NCI-H2029 treated with DMSO at 0.1 percent for 48 hours (cell line): ENCODE results near the gene FAM186B.
"Not testable (repeated sequence)": the region's sequence is repeated elsewhere in the genome, so short reads cannot be mapped to it uniquely, and the experiment has no call there.

Source experiments
- DNase-seq: peaks from one replicate; lab custom pipeline; 2025; lab: John Stamatoyannopoulos, UW

The FAM186B gene

DNA sequence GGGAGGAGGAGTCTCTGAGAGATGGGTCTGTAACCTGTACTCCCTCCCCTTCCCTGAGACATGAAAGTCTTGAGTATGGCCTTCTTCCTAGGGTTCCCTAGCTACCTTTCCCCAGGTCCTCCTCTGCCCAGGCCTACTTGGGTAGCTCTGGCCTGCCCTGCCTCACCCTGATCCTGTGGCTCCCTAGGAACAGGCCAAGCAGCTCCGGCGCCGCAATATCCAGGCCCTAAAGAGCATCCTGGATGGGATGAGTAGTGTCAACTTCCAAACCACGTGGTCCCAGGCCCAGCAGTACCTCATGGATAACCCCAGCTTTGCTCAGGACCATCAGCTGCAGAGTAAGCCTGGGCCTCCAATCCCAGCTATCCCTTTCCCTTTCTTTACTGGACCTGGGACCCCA lies 30.2 kb upstream of the FAM186B start:
- DNase-seq: no peak

DNA sequence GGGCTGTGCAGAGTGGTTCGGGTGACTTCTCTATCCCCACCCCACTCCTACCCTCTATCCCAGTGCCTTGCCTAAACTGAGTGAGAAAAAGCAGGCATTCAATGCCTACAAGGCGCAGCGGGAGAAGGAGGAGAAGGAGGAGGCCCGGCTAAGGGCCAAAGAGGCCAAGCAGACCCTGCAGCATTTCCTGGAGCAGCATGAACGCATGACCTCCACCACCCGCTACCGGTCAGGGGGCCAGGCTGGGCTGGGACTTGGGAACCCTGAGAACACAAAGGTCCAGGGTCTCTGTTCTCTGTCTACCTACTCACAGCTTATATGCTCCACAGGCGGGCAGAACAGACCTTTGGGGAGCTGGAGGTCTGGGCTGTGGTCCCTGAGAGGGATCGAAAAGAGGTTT lies 29.6 kb upstream of the FAM186B start:
- no peak for DNase-seq

DNA sequence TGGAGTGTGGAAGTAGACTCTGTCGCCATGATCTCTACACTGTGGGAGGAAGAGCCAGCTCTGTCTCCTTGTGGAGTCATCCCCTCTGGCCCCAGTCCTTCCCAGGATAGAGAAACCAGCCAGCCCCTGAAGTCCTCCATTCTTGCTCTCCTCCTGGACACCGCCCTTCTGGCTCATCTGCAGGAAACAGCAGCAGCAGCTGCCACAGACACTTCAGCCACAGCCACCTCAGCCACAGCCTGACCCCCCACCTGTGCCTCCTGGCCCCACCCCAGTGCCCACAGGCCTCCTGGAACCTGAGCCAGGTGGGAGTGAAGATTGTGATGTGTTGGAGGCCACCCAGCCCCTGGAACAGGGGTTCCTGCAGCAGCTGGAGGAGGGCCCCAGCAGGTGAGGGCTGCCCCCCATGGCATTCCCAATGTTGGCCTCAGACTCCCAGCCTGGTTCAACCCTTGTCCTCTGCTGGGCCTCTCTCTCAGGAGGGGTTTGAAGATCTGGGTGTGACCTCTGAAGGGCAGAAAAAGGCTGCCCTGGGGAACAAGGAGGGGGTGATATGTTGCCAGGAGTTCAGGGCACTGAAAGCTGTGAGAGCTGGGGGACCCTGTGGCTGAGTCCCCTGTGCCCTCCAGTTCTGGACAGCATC lies 28.4 kb upstream of the FAM186B start:
- no peak for DNase-seq

DNA sequence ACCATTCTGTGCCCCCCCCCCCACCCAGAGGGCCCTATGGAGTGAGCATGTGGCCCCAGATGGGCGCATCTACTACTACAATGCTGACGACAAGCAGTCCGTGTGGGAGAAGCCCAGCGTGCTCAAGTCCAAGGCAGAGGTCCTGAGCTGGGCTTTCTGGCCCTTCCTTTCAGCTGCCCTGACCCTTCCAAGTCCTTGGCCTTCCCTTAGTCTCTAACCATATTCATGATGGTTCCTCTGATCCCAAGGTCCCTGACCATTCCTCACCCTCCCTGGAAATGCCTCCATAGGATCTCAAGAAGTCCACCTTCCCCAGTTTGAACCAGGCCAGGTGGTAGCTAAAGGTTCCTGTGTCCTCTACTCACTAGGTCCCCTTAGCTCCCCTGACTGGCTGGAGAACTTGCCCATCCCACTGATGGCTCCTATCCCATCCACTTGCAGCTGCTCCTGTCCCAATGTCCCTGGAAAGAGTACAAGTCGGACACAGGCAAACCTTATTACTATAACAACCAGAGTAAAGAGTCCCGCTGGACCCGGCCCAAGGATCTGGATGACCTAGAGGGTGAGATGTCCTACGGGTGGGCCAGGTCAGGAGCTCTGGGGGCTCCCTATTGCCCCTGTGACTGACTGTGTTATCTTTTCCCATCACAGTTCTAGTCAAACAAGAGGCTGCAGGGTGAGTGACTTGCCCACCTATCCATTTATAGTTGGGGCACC lies 27.7 kb upstream of the FAM186B start:
- no peak for DNase-seq

GRCh38 chr12:49632401-49632800 lies 27.0 kb upstream of the FAM186B start:
- DNase-seq: no peak

DNA sequence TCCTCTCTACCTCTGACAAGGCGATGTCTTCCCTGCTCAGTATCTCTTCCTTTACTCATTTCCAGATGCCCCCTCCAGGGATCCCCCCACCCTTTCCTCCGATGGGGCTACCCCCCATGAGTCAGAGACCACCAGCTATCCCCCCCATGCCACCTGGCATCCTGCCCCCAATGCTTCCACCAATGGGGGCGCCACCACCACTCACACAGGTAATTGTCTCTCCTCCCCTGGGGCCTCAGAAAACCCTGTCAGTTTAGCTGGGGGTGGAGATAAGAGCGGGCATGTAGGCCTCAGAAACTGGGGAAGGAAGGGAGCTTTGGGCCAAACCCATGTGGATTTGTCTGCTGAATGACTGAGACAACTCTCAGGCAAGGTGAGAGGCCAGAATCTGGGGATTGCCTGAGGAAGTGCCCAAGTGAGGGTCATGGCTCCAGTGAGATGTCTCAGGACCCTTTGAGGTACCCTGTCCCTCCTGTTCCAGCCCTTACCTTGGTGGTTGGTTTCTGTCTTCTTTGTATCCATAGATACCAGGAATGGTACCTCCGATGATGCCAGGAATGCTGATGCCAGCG lies 26.0 kb upstream of the FAM186B start:
- no peak for DNase-seq

DNA sequence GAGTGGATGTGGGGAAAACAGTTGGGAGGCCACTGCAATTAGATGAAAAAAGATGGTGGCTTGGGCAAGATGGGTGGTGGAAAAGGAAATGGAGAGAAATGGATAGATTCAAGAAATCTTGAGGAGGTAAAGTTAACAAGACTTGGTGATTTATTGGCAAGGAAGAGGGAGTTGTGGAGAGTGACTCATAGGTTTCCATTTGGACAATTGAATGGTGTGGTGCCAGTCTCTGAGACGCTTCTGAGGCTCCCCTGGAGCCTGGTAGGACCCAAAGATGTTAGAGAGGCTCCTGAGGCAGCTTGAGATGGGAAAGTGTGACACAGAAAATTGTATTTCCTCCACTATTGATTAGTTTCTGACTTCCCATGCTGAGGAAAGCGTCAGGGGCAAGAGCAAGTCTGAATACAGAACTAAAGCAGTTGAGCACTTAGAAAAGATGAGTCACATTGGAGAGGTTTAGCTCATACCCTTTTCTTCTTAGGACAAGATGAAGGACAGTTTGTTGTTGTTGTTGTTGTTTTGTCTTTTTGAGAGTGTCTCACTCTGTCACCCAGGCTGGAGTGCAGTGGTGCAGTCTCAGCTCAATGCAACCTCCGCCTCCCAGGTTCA lies 22.4 kb upstream of the FAM186B start:
- no peak for DNase-seq

DNA sequence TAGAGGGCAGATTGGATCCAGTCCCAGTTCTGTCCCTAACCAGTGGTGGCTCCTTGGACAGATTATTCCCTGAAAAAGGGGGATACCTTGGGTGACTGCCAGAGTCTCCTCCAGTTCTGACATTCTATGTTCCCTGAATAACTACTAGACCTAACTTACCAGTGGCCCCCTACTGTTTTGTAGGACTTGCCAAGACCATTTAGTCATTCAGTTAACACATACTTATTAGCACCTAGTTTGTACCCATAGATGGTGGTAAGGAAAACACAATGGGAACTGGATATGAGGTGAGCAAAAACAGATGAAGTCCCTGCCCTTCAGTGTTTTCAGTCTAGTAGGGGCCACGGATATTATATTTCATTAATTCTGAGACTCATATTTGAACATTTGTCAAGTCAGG lies 21.4 kb upstream of the FAM186B start:
- DNase-seq: no peak

GRCh38 chr12:49626169-49626835 lies 20.9 kb upstream of the FAM186B start:
- no peak for DNase-seq

- DNase-seq: no peak
Measured at GRCh38 chr12:49624921-49625577, 19.6 kb upstream of the FAM186B start.

DNA sequence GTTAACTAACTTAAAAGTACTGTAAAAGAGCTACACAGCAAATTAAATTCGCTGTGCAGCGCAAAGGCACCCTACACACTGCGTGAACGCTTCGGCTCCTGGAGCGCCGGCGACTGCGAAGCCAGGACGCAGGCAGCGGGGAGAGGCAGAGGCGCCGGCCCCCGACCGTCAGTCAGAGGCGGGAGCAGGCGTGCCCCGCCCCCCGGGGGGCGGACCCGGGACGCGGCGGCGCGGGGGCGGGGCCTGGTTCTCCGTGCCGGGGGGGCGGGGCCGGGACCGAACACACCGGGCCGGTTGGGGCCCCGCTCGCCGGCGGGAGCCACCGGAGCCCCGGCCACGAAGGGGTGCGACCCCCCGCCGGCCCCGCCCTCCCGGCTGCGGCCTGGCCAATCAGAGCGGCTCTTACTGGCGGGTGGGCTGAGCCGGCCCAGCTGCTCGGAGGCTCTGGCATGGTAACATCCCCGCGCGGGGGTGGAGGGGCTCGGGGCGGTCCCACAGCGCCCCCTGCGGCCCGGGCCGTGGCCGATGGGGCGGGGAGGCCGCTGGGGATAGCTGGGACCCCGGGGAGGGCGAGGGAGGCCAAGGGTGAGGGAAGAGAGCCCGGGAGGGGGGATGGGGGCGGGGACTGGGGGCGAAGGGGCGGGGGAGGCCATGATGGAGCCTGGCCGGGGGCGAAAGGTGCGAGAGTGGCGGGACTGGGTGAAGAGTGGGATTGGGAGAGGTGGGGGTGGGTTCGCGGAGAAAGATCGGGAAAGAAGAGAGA lies 17.9 kb upstream of the FAM186B start, which contains the start of gene PRPF40B:
Gene PRPF40B, plus strand, starts transcription at position 420 of the 763 bp plus-strand sequence. Its CDS starts 30 bp downstream, at position 450.
- DNase-seq: peak; percentile 55

DNA sequence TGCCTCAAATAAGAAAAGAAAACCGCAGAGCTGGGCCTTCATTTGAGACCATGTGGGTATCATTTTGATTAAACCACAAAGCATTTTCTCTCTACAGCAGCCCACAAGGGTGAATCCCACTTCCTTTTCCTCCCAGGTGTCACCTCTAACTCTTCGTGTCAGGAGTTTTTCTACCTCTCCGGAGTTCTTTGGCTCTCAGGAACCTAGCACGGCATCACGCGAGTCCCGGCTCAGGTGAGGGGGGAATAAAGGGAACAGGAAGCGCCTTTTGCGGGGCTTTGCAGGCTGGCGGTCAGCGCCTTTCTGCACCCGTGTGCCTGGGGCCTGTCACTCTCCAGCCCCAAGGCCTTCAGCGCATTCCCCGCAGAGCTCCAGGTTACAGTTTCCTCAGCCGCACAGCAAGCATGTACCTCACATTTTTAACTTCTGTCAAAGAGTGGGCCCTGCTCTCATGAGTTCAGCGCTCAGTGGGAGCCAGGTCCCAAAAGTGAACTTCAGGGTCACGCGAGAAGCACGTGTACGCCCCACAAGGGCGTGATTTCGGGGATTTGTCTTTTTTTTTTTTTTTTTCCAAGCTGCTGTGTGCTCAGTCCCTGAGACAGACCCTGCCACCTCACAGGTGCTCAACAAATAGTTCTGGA lies 17.2 kb upstream of the FAM186B start:
- DNase-seq: no peak

- no peak for DNase-seq
Measured at GRCh38 chr12:49621651-49622500, 16.4 kb upstream of the FAM186B start.

- no peak for DNase-seq
Measured at GRCh38 chr12:49619286-49619685, 13.8 kb upstream of the FAM186B start.

GRCh38 chr12:49618576-49618975 lies 13.1 kb upstream of the FAM186B start:
- no peak for DNase-seq

DNA sequence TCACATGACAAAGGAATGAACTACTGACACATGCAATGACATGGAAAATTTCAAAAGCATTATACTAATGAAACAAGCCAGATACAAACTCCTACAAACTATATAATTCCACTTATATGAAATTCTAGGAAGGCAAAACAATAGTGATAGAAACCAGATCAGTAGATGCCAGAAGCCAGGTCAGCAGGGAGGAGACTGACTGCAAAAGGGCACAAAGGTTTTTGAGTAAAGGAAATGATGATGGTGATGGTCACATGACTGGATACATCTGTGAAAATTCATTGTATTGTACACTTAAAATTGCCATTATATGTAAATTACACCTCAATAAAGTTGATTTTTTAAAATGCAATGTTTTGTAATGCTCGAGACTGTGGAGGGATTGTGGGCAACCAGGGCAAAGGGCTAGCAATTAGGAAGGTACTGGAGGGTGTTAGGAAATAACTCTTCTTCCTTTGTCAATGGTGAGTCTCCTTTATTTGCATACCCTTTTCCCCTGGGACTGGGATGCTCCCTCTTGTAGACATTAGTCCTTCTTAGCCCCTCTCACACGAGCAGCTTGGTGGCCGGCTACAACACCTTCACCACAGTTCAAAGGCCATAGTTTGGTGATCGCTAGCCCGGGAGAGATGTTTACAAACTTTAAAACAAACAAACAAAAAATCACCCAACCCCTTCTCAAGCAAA lies 11.2 kb upstream of the FAM186B start:
- no peak for DNase-seq

- no peak for DNase-seq
Measured at GRCh38 chr12:49615725-49616124, 10.3 kb upstream of the FAM186B start.

DNA sequence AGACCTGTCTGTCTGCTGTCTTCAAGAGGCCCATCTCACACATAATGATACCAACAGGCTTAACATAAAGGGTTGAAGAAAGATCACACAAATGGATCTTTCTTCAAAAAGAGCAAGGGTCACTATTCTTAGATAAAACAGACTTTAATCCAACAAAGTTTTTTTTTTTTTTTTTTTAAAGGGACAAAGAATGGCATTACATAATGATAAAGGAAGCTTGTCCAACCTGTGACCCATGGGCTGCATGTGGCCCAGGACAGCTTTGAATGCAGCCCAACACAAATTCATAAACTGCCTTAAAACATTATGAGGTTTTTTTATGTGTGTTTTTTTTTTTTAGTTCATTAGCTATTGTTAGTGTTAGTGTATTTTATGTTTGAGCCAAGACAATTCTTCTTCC lies 6.8 kb upstream of the FAM186B start:
- DNase-seq: no peak

GRCh38 chr12:49610785-49611184 lies 5.3 kb upstream of the FAM186B start:
- DNase-seq: not testable (repeated sequence)
